Hematopoietic multipotent progenitor cell treated with erythropoietin and hydrocortisone succinate and interleukin-3 and kit ligand, for 6 days (in vitro differentiated cells): Measurements from ENCODE around the gene NXN.
"Not testable (repeated sequence)": the region's sequence is repeated elsewhere in the genome, so short reads cannot be mapped to it uniquely, and the experiment has no call there.

Experiments used
- DNase-seq: peaks from one replicate; pipeline ENCODE4 v3.0.0-alpha.2; 2015

NXN gene

DNA sequence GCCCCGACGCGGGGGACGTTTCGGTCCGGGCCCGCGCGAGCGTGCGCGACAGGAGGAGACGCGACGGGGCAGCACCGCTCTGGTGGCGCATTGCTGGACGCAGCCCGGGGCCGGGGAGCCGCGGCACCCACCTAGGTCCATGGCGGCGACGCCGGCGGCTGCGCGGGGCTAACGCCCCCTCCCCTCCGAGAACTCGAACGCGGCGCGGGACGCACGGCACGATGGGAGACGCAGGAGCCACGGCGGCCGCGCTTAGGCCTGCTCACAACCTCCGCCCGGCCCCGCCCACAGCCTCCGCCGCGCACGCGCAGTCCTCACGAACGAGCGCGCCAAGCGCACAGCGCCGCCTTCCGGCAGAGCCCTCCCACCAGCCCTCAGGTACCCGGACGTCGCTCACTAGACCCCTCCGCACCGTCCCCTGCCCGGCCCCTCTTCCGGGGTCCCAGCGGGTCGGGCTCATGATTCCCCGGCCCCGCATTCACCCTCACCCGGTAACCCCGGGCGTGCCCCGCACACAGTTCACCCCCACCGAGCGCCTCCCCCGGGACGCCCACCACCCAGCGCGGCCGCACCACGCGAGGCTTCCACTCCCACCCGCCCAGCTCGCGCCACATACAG is 227.5 kb downstream of the NXN start, which contains the start of gene GEMIN4:
Gene GEMIN4, minus strand, starts transcription at position 263 of the 618 bp plus-strand sequence. Its CDS starts 122 bp downstream, at position 141.
- peak; percentile 92 for DNase-seq

DNA sequence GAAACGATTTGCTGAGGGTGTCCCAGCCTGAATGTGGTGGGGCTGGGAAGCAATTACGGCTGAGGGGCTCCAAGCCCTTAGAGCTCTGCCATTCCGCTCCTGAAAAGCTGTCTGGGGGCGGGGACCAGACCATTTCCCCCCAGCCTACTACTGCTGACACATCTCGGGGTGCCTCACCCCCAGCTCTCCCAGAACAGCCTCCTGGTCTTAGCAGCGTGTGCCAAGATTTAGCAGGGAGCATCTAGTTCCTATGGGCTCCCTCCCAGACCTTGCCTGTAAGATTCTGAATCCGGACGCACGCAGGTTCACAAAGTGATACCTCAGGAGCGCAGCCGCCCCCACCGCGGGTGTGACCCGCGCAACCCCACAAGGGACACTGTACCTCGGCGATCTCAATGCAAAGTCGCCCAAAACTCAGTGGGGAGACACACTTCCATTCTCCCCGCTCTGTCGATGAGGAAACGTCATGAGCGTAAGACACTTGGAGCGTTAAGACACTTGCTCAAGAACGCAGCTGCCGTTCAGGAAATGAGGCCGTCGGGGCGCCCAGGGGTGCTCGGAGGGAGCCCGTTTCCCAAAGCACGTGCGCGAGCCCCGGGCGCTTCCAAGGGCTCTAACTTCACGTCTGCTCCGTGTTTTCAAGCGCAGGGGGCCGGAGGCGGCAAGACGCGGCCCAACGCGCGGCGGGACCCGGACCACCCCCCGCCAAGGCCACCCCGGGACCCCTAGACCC is 228.1 kb downstream of the NXN start:
- DNase-seq = peak; percentile 69

DNA sequence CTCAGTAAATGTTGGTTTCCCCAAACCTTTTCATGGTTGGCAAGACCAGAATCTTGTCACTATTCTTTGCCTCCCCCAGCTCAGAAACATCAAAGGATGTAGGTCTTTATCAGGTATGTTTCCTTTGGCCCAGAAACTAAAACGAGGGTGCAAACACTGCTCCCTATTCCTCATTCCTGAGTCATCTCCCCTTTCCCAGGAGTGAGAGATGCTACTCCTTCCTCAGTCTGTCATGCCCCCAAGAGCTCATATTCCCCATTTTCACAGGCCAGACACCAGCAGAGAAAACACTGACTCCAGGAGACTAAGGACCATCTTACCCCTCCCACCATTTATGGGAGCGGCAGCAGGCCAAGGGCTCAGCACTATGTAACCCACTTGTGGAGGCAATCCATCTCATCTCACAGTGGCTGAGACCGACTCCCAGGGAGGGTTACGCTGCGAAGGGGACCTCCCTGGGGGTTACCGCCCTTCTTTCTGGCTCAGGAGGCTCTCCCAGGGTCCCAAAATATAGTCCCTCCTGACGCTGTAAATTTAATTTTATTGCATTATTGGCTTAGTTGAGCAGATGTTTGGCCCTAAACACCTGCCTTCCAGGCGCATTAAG is 229.0 kb downstream of the NXN start:
- no peak for DNase-seq

DNA sequence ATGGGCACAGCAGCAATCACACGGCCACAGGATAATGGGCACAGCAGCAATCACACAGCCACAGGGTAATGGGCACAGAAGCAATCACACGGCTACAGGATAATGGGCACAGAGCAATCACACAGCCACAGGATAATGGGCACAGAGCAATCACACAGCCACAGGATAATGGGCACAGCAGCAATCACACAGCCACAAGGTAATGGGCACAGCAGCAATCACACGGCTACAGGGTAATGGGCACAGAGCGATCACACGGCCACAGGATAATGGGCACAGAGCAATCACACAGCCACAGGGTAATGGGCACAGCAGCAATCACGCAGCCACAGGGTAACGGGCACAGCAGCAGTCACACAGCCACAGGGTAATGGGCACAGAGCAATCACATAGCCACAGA is 230.2 kb downstream of the NXN start:
- not testable (repeated sequence) for DNase-seq
